A549 (cell line): ENCODE measurements around the gene SMIM36.

ENCODE experiments used
- CTCF ChIP-seq: fragments of >200 bp; sonication (Bioruptor Twin); formaldehyde crosslinking; IDR thresholded peaks from 3 replicates; pipeline ENCODE4 v1.5.1; 2016
- KDM1A ChIP-seq: fragments of 200-600 bp; sonication (generic); IDR thresholded peaks from 2 replicates; pipeline ENCODE4 v1.6.1; 2016; ENCODE audit warnings: low read depth, mild to moderate bottlenecking
- POLR2A ChIP-seq: IDR thresholded peaks from 2 replicates; pipeline ENCODE4 v1.6.1; 2012; ENCODE audit warnings: mild to moderate bottlenecking, low read length
- TF ChIP-seq, protein P1 (sequence below): IDR thresholded peaks from 2 replicates; pipeline ENCODE4 v1.6.1; 2012

DNA sequence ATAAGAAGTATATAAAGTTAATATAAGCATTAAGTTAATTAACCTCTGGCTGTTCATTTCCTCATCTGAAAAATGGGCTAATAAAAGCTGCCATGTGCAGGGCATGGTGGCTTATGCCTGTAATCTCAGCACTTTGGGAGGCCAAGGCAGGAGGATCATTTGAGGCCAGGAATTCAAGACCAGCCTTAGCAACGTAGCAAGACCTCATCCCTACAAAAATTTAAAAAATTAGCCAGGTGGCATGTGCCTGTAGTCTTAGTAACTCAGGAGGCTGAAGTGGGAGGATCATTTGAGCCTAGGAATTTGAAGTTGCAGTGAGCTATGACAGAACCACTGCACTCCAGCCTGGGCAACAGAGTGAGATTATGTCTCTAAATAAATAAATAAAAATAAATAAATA lies 49.0 kb downstream of the SMIM36 start:
- TF ChIP-seq KDM1A (no peak), POLR2A (no peak), CTCF (no peak)
- TF ChIP-seq, protein P1, sequence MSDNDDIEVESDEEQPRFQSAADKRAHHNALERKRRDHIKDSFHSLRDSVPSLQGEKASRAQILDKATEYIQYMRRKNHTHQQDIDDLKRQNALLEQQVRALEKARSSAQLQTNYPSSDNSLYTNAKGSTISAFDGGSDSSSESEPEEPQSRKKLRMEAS, result no peak
